Activated effector memory CD4-positive, alpha-beta T cell treated with Interleukin-2 at 50 U/mL for 16 hours (primary cell): ENCODE data around the gene PTHLH.
A peak's percentile ranks its signal among the peaks of the same experiment; 100 is the strongest.

Experiments
- DNase-seq: peaks from one replicate; pipeline ENCODE4 v3.0.0-alpha.2; 2020

The PTHLH gene

DNA sequence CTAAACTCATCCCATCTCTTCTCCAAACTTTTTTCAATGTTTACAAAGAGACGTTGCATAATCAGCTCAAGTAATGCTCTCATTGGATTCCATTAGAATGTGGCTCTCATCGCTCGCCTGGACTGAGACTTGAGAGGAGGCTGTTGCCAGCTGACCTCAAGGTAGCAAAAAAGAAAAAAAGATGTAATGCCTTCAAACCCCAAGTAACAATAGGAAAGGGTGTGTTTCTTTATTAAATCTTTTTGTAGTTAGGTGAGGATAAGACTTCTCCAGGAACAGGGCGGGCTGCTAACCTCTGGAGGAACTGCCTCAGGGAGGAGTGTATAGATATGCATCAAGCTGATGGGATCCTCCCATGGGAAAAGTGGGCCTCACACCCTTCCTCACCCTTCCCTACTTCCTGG, 956 bp upstream of the PTHLH start:
- DNase-seq = no peak

GRCh38 chr12:27971606-27972005, 927 bp downstream of the PTHLH start:
- DNase-seq = no peak

- no peak for DNase-seq
These were observed 1.4 kb downstream of the PTHLH start for GRCh38 chr12:27971121-27971489.

- no peak for DNase-seq
These were observed 2.0 kb downstream of the PTHLH start for GRCh38 chr12:27970401-27971120.

- DNase-seq = no peak
These were observed 2.7 kb downstream of the PTHLH start for GRCh38 chr12:27969624-27970400.

DNA sequence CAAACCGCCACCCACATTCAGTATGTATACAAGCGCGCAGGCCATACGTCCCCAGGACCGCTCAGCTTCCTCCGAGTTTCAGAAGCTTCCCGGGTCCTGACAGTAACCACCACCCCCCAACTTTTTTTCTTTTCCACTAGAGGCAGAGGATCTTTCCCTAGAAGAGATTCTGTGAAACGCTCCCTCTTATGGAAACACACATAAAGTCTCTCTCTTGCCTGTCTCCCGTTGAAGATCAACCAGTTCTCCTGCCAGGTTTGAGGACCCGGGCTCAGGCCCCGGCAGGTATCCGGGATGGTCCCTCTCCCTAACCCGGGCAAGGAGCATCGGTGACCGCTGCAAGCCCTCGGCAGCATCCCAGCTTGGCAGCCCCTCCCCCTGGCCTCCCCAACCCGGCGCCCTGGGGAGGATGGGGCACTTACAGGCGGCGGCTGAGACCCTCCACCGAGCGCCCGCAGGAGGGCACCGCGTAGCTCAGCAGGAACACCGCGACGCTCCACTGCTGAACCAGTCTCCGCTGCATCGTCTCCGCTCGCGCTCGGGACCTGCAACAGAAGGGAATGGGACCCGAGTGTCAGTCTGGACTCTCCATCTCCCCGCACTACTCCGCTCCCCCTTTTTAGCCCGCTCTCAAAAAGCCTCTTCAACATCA, 3.4 kb downstream of the PTHLH start:
- no peak for DNase-seq

- DNase-seq = no peak
These were observed 4.9 kb downstream of the PTHLH start for GRCh38 chr12:27967551-27968054.

DNA sequence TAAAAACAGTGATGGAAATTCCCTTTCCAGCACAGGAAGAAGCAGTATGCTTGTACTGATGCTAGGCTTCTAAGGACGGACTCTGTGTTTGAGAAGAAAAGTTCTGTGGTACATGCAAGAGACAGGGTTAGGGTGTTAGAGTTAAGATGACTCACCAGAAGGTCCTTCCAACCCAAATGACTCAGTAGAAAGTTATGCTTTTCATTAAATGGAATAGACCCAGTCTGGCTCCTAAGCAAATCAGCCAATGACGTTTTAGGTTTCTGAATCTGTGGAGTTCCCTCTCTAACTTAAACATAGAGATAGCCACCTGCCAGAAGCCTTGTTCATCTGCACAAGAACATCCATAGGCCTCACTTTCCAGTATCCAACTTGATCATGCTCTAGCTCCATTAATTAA, 5.7 kb downstream of the PTHLH start:
- DNase-seq = no peak

DNA sequence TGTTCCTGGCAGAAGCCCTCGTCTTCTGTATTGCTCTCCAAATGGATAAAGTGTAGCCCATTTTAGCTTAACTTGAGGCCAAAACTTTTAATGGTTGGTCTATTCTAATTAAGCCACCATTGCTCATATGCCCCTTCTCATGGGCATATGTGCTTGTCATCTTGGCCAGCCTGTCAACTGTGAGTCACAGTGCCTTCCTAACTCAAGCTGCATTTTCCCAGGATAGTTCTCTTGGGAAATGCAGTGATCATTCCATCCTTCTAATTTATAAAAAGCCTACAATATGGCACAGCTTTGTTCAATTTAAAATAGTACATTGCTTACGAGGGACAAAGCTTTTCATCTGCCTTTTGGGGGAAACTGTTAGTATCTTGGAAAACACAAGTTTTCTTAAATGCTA, 6.6 kb downstream of the PTHLH start:
- DNase-seq = no peak

DNA sequence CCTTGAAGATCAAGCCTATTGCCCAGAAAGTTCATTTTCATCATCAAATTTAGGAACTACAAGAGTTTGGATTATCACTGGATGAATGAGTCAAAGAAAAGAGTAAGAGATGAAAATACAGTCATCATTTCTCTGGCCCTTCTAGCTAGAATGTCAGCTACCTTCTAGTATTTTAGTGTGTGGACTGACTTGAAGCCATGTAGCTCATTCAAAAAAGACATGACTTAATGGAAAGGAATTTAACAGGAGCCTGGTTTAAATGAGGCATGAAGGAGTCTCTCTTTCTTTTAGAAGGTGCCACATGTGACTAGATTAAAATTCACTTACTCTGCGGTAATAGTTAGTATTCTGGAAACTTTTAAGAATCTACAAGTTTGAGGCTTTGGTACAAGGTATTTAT, 7.1 kb downstream of the PTHLH start:
- no peak for DNase-seq

- DNase-seq = no peak
These were observed 8.4 kb downstream of the PTHLH start for GRCh38 chr12:27964123-27964522.

DNA sequence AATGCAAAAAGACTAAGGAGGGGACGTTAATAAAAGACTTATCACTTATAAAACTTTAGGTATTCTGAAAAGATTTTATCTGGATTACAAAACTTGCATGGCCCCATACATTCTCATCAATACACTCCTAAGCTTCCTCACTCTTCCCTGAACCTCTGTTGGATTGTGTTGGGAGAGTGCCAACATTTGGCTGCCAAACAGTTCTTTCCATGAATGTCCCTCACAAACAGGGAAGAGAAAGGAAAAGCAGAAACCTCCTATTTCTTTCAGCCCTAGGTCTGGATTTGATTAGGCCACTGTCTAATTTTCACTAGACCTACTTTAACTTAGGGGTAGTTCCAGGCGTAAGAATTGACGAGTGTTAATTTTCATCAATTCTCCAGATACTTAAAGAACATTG, 11.7 kb downstream of the PTHLH start:
- no peak for DNase-seq

- no peak for DNase-seq
These were observed 13.9 kb downstream of the PTHLH start for GRCh38 chr12:27958675-27959074.

- DNase-seq = no peak
These were observed 15.2 kb downstream of the PTHLH start for GRCh38 chr12:27957366-27957765.

DNA sequence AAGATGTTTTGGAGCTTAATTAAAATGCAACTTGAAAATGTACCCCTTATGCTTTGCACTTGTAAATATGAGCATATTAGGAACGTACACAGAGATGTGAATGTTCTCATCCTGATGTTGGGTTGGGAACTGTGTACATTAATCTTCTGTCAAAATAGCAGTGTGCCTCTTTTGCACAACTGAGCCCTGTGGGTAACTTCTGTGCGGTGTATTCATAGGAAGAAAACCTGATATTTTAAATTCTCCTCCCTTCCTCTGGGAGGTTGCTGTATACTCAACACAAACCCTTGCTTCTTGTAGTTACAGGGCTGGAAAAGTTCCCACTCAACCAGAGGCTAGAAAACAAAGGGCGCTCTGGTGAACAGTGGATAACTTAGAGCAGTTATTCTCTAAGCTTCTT, 18.7 kb downstream of the PTHLH start:
- DNase-seq = no peak

GRCh38 chr12:27953348-27953747, 19.2 kb downstream of the PTHLH start:
- DNase-seq = no peak

- no peak for DNase-seq
These were observed 20.0 kb downstream of the PTHLH start for GRCh38 chr12:27952510-27952909.

- no peak for DNase-seq
These were observed 20.6 kb downstream of the PTHLH start for GRCh38 chr12:27951898-27952297.

GRCh38 chr12:27946421-27946820, 26.1 kb downstream of the PTHLH start:
- DNase-seq = no peak

- peak; percentile 60 for DNase-seq
These were observed 31.7 kb downstream of the PTHLH start for GRCh38 chr12:27940756-27941402.

DNA sequence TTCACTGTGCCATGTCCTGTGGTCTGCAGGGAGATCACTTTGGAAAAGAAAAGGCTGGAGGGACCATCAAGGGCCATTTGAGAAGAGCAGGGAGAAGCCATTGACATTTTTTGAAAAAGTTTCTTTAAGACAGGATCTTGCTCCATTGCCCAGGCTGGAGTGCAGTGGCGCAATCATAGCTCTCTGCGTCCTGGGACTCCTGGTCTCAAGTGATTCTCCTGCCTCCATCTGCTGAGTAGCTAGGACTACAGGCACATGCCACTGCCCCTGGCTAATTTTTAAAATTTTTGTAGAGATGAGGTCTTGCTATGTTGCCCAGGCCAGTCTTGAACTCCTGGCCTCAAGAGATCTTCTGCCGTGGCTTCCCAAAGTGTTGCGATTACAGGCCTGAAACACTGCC, 32.3 kb downstream of the PTHLH start:
- no peak for DNase-seq

DNA sequence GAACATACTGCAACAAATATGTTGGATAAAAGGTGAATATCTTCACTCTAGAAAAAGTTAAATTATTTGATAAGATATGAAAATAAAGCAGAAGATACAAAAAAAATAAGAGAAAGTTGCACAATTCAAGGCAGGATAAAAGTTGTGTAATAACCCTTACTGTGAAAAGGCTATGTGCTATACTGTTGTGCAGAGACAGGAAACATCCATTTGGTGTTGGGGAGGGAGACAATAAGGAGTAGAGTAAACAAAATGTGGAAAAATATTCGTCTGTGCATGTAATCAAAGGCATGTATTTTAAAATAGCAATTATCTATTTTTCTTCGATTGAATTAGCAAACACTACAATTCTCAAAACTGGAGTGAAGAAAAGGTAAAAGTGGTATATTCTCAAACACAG, 34.8 kb downstream of the PTHLH start:
- no peak for DNase-seq

DNA sequence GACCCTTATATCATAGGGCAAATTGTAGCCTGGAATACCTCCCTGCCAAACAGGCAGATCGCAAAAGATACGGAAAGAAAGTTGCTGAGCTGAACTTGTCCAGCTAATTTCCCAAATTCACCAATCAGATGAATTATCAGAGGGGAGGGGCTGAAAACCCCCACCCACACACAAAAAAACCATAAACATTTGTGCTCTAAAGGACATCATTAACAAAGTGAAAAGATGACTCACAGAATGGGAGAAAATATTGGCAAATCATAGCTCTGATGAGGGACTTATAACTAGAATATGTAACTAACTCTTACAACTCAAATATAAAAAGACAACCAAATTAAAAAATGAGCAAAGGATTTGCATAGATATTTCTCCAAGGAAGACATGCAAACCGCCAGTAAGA, 36.3 kb downstream of the PTHLH start:
- DNase-seq = no peak
